ENCODE data around the gene ERH.

Gene ERH

DNA sequence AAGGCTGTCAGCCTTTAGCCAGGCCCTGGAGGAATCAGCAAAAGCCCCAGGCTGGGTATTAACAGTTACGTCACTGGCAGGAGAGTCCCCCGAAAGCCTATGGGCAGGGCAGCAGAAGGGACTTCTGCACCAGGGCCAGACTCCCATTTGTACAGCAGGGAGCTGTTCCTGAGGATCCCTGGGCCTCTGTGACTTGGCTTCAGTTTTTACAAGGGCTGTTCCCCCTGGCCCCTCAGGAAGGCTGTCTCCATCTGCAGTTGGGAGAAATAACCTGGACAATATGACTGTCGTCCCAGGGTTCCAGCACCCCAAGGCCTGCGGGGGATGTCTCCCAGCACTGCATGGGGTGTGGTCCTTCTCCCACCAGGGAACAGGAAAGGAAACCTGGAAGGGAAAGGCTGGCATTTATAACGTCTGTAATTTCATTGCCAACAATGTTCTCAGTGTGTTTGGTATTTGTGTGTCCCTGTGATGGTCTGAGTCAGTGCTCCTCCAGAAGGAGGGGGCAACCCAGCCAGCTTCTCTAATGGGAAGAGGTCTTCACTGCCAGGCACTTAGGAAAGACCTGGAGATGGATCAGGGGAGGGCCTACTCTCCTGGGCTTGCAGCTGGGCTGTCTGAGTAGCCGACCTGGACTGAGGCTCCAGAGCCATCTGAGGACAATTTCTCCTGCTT lies 42.4 kb downstream of the ERH start:
- peak; percentile 62 for DNase-seq (ENCODE audit: low spot score)

DNA sequence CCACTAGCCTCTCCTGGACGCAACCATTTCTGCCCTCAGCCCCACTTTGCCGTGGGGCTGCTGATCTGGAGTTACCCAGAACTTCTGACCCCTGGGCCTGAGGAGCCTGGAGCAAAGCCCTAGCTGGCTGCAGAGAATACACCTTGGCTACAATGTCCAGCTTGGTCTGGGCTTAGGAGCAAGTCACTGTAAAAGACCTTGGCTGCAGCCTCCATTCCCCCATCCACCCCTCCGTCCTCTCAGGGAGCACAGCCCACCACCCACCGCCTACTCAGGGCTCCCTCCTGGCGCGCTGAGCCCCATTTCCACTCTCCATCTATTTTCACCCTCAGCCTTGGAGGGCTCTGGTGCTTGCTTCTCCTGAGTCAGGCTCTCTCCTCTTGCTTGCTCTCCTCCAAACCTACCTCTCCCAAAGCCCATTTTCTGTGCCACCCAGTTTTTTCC lies 42.9 kb downstream of the ERH start:
- no peak for DNase-seq (ENCODE audit: low spot score)

DNA sequence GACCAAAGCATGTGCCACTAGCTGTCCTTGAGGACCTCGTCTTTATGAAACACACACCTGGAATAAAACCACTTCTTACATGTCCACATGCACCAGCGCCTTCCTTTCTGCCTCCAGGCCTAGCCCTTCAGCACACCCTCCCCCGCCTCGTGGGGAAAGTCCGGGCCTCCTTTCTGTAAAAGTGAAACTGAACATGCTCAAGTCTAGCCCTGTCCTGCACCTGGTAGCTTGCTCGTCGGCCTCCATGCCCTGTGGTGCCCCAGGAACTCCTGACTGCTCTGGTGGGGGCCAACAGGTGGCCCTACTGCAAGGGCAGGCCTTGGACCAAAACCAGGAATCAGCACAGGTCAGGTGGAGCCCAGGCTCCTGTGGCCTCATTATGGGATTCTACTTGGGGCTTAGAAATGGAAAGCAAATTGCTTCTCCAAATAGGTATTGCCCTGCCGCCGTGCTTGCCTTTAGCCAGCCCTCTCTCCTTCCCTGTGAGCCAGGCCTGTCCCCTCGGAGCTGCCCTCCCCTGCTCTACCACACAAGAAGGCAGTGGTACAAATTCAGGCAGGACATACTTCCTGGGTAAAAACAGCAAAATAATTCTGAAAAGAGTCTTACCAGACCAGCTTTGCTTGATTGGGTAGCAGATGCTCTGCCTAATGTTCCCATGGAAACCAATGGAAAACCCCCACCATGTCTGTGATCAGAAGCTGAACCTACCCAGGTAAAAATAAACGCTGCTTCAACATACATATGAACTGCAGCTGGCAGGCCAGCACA lies 43.5 kb downstream of the ERH start:
- DNase-seq (ENCODE audit: low spot score): no peak

DNA sequence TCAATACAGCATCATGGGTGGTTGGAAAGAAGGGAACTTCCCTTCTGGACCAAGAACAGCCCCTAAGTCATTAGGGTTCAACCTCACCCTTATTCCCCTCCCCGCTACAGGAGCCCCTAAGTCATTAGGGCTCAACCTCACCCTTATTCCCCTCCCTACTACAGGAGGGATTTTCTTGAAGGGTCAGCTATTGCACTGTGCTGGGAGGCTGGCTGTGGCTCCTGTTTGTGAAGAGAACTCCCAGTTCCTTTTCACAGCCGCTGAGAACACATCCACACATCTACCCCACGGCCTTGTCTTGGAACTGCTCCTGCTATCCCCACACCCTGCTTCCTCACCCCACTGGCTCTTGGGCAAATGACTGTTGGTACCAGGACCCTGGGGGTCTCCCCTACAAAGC lies 44.9 kb downstream of the ERH start:
- DNase-seq (ENCODE audit: low spot score): no peak

DNA sequence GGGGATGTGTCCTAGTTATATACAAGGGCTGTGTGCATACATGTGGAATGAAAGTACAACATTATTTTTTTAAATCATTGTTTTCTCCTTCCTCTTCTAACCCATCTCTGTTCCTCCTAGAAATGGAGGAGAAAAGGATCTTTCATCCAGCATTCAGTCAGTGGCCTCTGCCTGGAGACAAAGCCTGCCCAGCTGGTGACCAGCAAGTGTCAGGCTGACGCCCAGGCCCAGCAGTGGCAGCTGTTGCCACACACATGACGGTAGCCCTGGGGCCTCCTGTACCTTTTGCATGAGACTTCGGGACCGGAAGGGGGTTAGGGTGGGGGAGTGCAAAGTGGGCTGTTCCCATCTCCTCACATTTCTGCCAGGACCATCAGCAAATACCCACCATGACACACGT lies 46.2 kb downstream of the ERH start:
- DNase-seq (ENCODE audit: low spot score): no peak

DNA sequence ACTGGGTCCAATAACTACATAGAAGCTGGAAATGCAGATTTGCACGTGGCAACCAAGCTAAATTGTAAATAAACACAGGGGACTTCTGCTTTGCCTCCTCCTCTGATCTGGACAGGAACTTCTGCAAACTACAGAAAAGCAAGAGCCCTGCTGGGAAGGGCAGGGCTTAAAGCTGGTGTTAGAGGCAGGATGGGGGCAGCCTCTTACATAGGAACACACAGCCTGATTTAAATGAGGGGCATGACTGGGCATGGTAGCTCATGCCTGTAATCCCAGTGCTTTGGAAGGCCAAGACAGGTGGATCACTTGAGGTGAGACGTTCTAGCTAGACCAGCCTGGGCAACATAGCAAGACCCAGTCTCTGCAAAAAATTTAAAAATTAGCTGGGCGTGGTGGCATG lies 46.7 kb downstream of the ERH start:
- DNase-seq (ENCODE audit: low spot score): no peak

DNA sequence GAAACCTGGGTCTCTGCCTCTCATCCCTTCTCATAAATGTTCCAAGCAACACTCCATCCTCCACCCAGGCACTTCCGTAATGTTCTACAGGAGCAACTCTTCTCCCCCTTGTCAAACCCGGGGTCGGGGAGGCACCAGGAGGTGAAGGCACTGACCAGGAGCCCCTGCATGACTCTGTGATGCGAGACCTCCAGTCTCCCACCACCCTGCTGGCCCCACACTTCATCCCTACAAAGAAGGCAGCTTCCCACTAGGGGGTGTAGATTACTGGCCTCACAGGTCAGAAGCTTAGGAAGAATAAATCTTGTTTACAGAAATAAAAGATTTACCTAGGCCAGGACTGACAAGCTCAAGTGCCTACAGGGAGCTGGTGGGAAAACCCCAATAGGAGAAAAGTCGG lies 47.2 kb downstream of the ERH start:
- no peak for DNase-seq (ENCODE audit: low spot score)

DNA sequence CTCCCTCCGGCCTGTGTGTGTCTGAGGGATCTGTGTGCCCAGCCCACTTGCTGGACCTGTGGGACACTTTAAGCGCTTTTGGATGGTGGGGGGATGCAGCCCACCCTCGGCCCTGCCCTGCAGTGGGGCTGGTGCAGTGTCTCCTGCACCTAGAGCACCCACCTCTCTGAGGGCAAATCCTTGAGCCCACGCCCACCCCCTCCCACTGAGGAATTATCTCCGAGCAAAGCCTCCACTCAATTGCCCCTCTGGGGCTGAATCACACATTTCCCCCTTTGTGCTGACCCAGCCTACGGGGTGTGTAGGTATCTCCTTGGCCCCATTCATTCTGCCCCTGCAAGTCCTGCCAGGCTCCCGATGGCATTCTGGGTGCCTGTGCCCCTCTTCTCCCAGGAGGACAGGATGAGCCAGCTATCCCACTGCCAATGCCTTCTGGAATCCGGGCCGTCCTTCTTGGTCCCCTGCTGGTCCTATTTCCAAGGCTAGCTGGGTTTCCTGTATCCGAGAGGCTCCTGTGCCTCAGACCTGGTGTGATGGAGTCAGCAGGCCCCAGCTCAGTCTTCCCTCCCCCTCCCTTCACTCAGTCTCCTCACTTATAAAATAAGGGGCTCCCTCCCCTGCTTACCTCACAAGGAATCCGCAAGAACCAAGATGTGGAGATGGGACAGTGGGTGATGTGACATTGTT lies 48.9 kb downstream of the ERH start:
- no peak for DNase-seq (ENCODE audit: low spot score)

DNA sequence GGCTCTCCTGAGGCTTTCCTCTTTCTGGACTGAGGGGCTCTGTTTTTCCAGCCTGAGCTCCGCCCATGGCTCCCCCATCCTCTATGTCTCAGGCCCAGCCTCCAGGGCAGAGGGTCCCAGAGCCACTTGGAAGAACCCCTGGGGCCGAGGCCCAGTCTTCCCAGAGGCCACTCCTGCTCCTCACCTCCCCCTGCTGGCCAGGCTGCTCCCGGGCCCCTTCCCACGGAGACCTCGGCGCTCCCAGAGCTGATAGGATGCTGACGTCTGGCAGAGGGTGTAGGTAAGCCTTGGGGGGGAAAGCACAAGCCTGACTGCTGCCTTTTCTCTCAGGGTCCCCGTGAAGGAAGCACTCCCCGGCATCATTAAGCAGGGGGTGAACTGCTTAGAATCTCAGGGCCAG lies 51.4 kb downstream of the ERH start:
- DNase-seq (ENCODE audit: low spot score): peak; percentile 49

DNA sequence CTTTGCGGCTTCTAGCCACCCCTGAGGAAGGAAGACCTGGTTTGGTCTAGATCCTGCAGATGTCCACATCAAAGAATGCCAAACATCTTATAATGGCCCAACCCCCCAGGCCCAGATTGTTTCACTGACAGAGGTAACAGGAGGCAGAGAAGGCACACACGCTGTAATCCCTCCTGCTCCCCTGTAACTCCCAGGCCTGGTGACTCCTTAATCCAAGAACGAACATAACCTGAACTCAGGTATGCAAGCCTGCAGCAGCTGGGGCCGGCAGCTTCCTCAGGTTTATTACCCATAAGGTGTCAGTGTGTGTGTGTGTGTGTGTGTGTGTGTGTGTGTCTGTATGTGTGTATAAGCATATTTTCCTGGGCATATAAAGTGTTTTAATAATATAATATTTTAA lies 52.7 kb downstream of the ERH start:
- DNase-seq (ENCODE audit: low spot score): no peak

DNA sequence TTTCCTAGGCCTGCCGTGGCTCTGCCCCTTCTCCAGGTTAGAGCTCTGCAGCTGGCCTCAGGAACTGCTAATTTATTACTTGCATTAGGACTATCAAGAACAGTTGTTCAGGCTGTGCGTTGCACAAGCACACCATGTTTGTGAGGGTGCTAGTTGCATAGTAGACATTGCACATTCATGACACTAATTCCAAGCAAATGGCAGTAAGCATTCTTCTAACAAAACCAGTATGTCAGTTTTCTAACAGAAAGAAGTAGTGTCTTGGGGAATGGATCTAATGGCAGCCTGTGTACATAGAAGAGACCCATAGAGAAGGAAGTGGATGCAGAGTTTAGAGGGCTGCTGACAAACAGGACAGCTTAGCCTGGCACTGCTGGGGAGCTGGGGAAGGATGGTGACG lies 53.9 kb downstream of the ERH start:
- DNase-seq (ENCODE audit: low spot score): no peak

DNA sequence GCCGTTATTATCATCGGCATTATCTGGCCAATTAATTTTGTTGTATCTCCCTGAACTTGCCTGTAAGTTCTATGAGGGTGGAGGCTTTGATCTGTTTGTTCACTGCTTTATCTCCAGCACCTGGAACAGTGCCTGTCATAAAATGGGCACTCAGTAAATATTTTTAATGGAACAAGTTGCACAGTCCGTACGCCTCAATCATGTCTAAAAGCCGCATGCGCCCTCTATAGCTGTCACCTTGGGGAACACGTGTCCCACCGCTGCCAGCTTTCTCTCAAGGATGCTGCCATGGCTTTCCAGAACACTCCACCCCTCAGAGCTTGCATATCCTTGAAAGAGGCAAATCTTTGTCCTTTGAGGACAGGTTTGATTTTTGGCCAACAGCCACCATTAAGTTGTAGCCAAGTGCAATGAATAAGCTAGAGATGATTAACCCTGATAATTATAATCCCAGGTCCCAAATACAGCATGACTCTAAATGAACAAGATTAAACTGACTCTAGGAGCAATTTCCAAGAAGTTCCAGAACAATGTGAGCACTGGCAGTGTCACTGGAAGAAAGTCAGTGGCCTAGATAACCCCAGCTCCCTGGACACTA lies 55.1 kb downstream of the ERH start:
- no peak for DNase-seq (ENCODE audit: low spot score)

DNA sequence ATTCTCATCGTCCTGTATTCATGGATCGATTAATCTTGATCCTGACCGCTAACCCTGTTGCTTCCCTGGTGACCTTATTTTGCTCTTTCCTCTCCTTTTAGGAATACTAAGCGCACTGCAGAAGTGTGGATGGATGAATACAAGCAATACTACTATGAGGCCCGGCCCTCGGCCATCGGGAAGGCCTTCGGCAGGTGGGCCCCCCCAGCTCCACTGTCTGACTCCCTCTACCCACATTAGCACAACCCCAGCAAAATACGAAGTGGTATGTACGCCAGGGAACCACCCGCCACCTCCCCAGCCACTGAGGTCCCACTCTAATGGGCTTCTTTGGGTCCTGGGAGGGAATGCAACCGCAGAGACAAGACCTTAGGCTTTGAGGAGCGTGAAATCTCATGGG lies 58.7 kb downstream of the ERH start:
- DNase-seq (ENCODE audit: low spot score): no peak

DNA sequence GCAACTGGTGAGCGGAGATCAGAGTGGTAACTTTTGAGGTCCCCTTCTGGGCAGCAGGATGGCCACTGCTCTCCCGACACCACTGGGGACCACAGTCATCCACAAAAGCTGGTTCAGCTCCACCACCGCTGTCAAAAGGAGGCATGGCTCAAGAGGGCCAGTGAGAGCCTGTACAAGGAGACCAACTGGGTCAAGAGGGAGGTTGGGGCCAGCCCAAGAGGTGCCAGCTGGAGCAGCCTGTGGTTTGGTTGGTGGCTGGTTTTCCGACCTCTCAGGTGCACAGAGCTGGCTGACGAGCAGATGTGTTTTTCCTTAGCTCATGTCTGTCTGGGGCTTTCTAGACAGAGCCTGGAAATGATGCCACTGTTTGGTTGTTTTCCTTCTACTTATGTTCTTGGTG lies 60.1 kb downstream of the ERH start:
- no peak for DNase-seq (ENCODE audit: low spot score)

DNA sequence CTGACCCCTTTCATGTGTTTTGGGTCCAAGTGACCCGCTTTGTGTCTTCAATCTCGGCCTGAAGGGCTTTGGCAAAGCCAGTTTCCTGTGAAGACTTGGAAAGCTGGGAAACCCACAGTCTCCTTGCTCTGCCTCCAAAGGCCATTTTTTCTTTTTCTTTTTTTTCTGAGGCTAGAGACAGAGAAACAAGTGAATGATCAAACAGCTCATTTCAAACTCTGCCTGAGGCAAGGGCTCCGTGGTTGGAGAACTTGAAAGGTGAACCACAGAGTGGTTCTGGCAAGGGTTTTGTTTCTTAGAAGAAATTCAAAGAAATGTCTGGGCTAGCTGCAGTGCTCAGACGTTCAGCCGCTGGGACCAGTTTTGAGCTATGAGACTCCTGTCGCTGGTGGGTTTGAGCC lies 62.7 kb downstream of the ERH start:
- DNase-seq (ENCODE audit: low spot score): no peak

DNA sequence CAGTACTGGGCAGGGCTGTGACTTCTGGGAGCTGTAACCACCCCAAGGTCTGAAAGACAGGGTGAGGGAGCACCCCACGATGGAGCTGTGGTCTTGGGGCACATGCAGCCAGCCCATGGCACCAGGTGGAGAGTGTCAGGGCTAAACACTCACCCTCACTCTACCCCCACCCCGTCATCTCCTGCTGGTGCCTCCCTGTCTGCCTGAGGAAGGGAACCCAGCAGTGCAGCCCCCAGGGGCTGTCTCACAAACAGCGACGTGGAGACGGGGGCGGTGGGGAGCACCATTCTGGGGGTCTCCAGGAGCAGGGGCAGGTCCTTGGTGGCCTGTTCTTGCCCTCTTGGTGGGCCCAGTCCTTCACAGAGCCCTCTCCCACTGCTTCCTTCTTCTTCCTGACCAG lies 63.5 kb downstream of the ERH start:
- no peak for DNase-seq (ENCODE audit: low spot score)

DNA sequence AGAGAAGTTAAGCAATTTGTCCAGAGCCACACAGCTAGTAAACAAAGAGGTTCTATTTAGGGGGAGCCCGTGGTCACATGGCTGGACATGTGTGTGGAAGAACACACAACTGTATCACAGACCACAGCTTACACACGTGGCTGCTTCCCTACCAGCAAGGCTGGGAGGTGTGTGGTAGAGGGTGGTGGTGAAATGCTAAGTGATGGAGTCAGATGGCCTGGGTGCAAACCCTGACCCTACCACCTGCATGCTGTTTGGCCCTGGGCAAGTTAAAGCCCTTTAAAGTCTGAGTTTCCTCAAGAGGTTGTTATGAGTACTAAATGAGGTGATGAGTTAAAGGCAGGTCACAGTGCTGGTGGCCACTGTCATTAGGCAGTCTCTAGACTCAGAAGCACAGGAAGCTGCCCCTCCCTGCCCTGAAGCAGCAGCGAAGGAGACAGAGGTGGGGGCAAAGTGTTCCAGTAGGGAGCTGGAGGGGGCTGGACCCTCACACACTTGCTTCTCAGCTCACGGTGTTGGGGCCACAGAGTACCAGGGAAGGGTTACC lies 64.2 kb downstream of the ERH start:
- no peak for DNase-seq (ENCODE audit: low spot score)

DNA sequence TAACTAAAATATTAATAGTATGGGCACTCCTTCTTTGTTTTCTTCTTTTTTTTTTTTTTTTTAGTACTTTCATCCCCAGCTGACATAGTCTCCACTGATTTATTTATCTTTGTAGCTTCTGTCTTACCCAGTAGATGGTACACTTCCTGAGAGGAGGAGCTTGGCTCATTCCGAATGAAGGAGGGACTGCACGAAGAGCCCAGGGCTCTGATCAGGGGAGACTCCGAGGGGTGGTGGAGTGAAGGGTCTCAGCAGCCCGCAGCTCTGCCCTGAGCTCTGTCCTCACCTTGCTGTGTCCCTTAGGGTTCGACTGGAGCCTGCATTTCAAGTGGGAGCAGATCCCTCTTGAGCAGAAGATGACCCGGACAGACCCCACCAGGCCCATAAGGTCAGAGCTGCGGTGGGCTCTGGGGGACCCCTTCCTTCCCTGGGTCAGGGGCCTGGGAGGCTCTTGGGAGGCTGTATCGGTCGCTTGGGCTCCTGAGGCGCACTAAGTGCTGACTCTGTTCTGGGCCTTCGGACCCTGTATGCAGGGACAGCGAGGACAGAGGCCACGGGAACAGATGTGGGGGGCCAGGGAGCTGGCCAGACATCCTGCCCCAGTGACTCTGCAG lies 65.2 kb downstream of the ERH start:
- DNase-seq (ENCODE audit: low spot score): no peak

DNA sequence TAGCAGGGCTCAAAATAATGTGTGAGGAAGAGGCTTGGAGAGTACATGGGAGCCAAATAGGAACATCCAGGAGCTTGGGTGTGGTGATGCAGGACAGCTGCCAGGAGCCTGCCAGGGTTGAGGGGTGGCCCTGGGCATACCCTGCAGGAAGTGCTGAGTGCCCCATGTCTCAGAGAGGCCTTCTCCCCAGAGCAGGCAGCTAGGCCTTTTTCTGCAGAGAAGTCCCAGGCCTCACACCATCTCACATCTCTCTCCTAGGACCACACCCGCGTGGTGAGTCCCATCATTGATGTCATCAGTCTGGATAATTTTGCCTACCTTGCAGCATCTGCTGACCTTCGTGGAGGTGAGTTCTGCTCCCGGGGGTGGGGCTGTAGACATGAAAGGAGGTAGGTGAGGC lies 66.9 kb downstream of the ERH start:
- DNase-seq (ENCODE audit: low spot score): no peak
